ENCODE measurements around the gene TPST2. TPM values are rescaled to one million over a fixed set of nuclear protein-coding genes. Genes with fewer than 3 reads are reported as not detected.

TPST2 gene
- total and polyA plus RNA-seq, 10 of the 15 experiments (the other 5 are each of a cell fraction or from before 2014, with no cell fraction given): 6.3 to 33.7 (median 28.4) TPM

DNA sequence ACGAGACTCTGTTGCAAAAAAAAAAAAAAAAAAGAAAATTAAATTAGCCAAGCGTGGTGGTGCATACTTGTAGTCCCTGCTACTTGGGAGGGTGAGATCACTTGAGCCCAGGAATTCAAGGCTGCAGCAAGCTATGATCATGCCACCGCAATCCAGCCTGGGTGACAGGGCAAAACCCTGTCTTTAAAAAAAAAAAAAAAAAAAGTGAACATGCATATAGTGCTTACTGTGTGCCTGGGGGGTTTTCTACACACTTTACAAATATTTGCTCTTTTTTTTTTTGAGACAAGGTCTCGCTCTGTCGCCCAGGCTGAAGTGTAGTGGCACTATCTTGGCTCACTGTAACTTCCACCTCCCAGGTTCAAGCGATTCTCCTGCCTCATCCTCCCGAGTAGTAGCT, 12.9 kb downstream of the TPST2 start:
- RAD21 ChIA-PET (ENCODE audit: unreplicated experiment): interaction anchor here (0.6 kb wide), 1 partner anchor 176 kb away, joined by 3 read pairs; no protein-coding TSS in a partner anchor
- Histone ChIP-seq H3K27me3 (replicated peaks in 1 of 2; ENCODE audit: control insufficient read depth in 2 of 2, insufficient read depth in 2 of 2, low read length in 1 of 2) (no peaks in the 10 kb centered on the region), H3K4me3 (no peak overlapping the region), H3K4me1 (ENCODE audit: control insufficient read depth, insufficient read depth, low read length) (peaks cover 13% of the 10 kb centered on the region), H3K36me3 (ENCODE audit: control insufficient read depth in 2 of 2, insufficient read depth in 2 of 2, low read length in 1 of 2) (peaks cover 0 to 3% of the 10 kb centered on the region in 2 experiments; a peak in 1 of 4 replicates), H3K9ac (ENCODE audit: control insufficient read depth, insufficient read depth, low read length) (no peak overlapping the region), H2AFZ (ENCODE audit: control insufficient read depth, low read depth, low read length) (no peak overlapping the region), H4K20me1 (ENCODE audit: control insufficient read depth, insufficient read depth) (0 out of 2 replicates have a peak, but pooled peaks cover 3% of the 10 kb centered on the region), H3K79me2 (ENCODE audit: control insufficient read depth, insufficient read depth, low read length) (peaks cover 14% of the 10 kb centered on the region), H3K4me2 (ENCODE audit: control insufficient read depth, insufficient read depth) (no peak overlapping the region), H3K27ac (ENCODE audit: control insufficient read depth, insufficient read depth) (no peak overlapping the region), H3K9me3 (replicated peaks; ENCODE audit: control insufficient read depth, insufficient read depth, low read length) (no peaks in the 10 kb centered on the region)
- TF ChIP-seq KAT2A (conservative IDR thresholded peaks at IDR 0.05; ENCODE audit: control insufficient read depth, low read depth, low read length) (no peak), NRF1 (conservative IDR thresholded peaks at IDR 0.05; ENCODE audit: low read depth, low read length) (no peak), ZSCAN29 (IDR thresholded peaks at IDR 0.05) (no peak), HSF1 (IDR thresholded peaks at IDR 0.05; ENCODE audit: low read depth, low read length) (no peak), HDAC6 (IDR thresholded peaks at IDR 0.05; ENCODE audit: unreplicated experiment) (no peak), ZNF622 (IDR thresholded peaks at IDR 0.05) (no peak), EZH2 (IDR thresholded peaks at IDR 0.05; ENCODE audit: borderline replicate concordance, control insufficient read depth, low read depth, low read length) (no peak)
- ATAC-seq: no peak
- 93% methylated on average over 7 of the region's 7 CpGs for WGBS (ENCODE audit: insufficient coverage, insufficient replicate concordance, low lambda C conversion rate, missing lambda C conversion rate)
- DNase-seq (ENCODE audit: low read depth, low spot score): no peak
- in situ Hi-C loops (cut with MboI) (no loop called here), intact Hi-C loops (cut with micrococcal nuclease; ENCODE audit: unreplicated experiment) (no loop called here)
- SMC1A ChIA-PET (ENCODE audit: uncharacterized antibody, unreplicated experiment): interaction anchor here (1.2 kb wide), 1 partner anchor 16 kb away, joined by 3 read pairs; no protein-coding TSS in a partner anchor
- CTCF ChIA-PET: no interaction called here
- no TSS peak for BruUV-seq (replicated peaks)
- FAIRE-seq: no peak
- POLR2A ChIA-PET: interaction anchor here (0.6 to 1.6 kb wide), 3 partner anchors 34 to 47 kb away, joined by 3 to 8 read pairs (median 5); no protein-coding TSS in a partner anchor
